ENCODE results near the gene TRIM66. TPM values are rescaled to one million over a fixed set of nuclear protein-coding genes. Genes with fewer than 3 reads are reported as not detected.

Gene TRIM66
- total and polyA plus RNA-seq, 5 donors from 2014 or later = 0.33 to 16.0 (median 0.66) TPM

- Mint-ChIP-seq H3K27me3 (no peaks in the 10 kb centered on the region), H3K27ac (no peak overlapping the region), H3K36me3 (no peaks in the 10 kb centered on the region)
These were observed 30.0 kb upstream of the TRIM66 start for GRCh38 chr11:8712506-8712905.

GRCh38 chr11:8711895-8712442 lies 29.5 kb upstream of the TRIM66 start:
- H3K4me1 ChIP-seq (ENCODE audit: control insufficient read depth, insufficient read depth, low read length, poor library complexity, severe bottlenecking) = no peaks in the 10 kb centered on the region
- H3K27me3 ChIP-seq (ENCODE audit: control insufficient read depth, insufficient read depth, low read length) = no peaks in the 10 kb centered on the region
- no peak overlapping the region for H3K27ac ChIP-seq (ENCODE audit: insufficient read depth, low read length, poor library complexity, severe bottlenecking)
- Mint-ChIP-seq H3K4me1 (no peaks in the 10 kb centered on the region), H3K27ac (peak overlapping the region in 1 of 3 donors; percentile 20), H3K27me3 (no peaks in the 10 kb centered on the region), H3K9me3 (peaks cover 0 to 1% (median 0%) of the 10 kb centered on the region in 7 donors), H3K36me3 (no peaks in the 10 kb centered on the region), H3K4me3 (no peak overlapping the region)
- H3K4me3 ChIP-seq (ENCODE audit: low read depth, low read length) = no peak overlapping the region
- H3K9me3 ChIP-seq (ENCODE audit: control insufficient read depth in 2 of 2, low read length in 2 of 2) = no peaks in the 10 kb centered on the region
- no peaks in the 10 kb centered on the region for H3K36me3 ChIP-seq (ENCODE audit: control insufficient read depth, insufficient read depth, low read length)
- ATAC-seq (ENCODE audit: low read depth in 2 of 2) (no peak), DNase-seq (no peak)

More at GRCh38 chr11:8712506-8712905, 30.0 kb upstream of the TRIM66 start:
- peaks cover 0 to 1% (median 0%) of the 10 kb centered on the region in 7 donors for H3K9me3 Mint-ChIP-seq
- no peaks in the 10 kb centered on the region for H3K4me1 Mint-ChIP-seq
- Histone ChIP-seq H3K27me3 (ENCODE audit: control insufficient read depth, insufficient read depth, low read length) (no peaks in the 10 kb centered on the region), H3K36me3 (ENCODE audit: control insufficient read depth, insufficient read depth, low read length) (no peaks in the 10 kb centered on the region), H3K9me3 (ENCODE audit: control insufficient read depth in 2 of 2, low read length in 2 of 2) (no peaks in the 10 kb centered on the region), H3K4me1 (ENCODE audit: control insufficient read depth, insufficient read depth, low read length, poor library complexity, severe bottlenecking) (no peaks in the 10 kb centered on the region), H3K27ac (ENCODE audit: insufficient read depth, low read length, poor library complexity, severe bottlenecking) (no peak overlapping the region), H3K4me3 (ENCODE audit: low read depth, low read length) (no peak overlapping the region)
- no peak for ATAC-seq (ENCODE audit: low read depth in 2 of 2)
- no peak overlapping the region for H3K4me3 Mint-ChIP-seq
- no peak for DNase-seq

GRCh38 chr11:8709777-8710176 lies 27.3 kb upstream of the TRIM66 start:
- H3K36me3 ChIP-seq (ENCODE audit: control insufficient read depth, insufficient read depth, low read length) = no peaks in the 10 kb centered on the region
- ATAC-seq (ENCODE audit: low read depth in 2 of 2) = no peak
- no peaks in the 10 kb centered on the region for H3K27me3 ChIP-seq (ENCODE audit: control insufficient read depth, insufficient read depth, low read length)
- Mint-ChIP-seq H3K27ac (peak overlapping the region in 1 of 3 donors; percentile 38), H3K4me3 (no peak overlapping the region), H3K4me1 (peaks cover 0 to 3% (median 0%) of the 10 kb centered on the region in 4 donors), H3K9me3 (peaks cover 0 to 1% (median 0%) of the 10 kb centered on the region in 7 donors), H3K27me3 (no peaks in the 10 kb centered on the region), H3K36me3 (no peaks in the 10 kb centered on the region)
- no peak overlapping the region for H3K27ac ChIP-seq (ENCODE audit: insufficient read depth, low read length, poor library complexity, severe bottlenecking)
- H3K4me1 ChIP-seq (ENCODE audit: control insufficient read depth, insufficient read depth, low read length, poor library complexity, severe bottlenecking) = no peaks in the 10 kb centered on the region
- no peaks in the 10 kb centered on the region for H3K9me3 ChIP-seq (ENCODE audit: control insufficient read depth in 2 of 2, low read length in 2 of 2)
- no peak overlapping the region for H3K4me3 ChIP-seq (ENCODE audit: low read depth, low read length)
- no peak for DNase-seq

- DNase-seq = no peak
- Histone ChIP-seq H3K4me3 (ENCODE audit: low read depth, low read length) (no peak overlapping the region), H3K36me3 (ENCODE audit: control insufficient read depth, insufficient read depth, low read length) (no peaks in the 10 kb centered on the region), H3K9me3 (ENCODE audit: control insufficient read depth in 2 of 2, low read length in 2 of 2) (no peaks in the 10 kb centered on the region), H3K27ac (ENCODE audit: insufficient read depth, low read length, poor library complexity, severe bottlenecking) (no peak overlapping the region), H3K4me1 (ENCODE audit: control insufficient read depth, insufficient read depth, low read length, poor library complexity, severe bottlenecking) (no peaks in the 10 kb centered on the region), H3K27me3 (ENCODE audit: control insufficient read depth, insufficient read depth, low read length) (no peaks in the 10 kb centered on the region)
- H3K9me3 Mint-ChIP-seq = no peaks in the 10 kb centered on the region
- H3K27me3 Mint-ChIP-seq = no peaks in the 10 kb centered on the region
- no peak overlapping the region for H3K4me3 Mint-ChIP-seq
- peaks cover 0 to 3% (median 0%) of the 10 kb centered on the region in 4 donors for H3K4me1 Mint-ChIP-seq
- peak overlapping the region in 1 of 3 donors; percentile 38 for H3K27ac Mint-ChIP-seq
- ATAC-seq (ENCODE audit: low read depth in 2 of 2) = no peak
- no peaks in the 10 kb centered on the region for H3K36me3 Mint-ChIP-seq
These were observed 26.7 kb upstream of the TRIM66 start for GRCh38 chr11:8709002-8709672.

GRCh38 chr11:8707541-8708191 lies 25.2 kb upstream of the TRIM66 start:
- H3K27me3 Mint-ChIP-seq = no peaks in the 10 kb centered on the region
- no peak overlapping the region for H3K27ac Mint-ChIP-seq
- ATAC-seq (ENCODE audit: low read depth in 2 of 2) (no peak), DNase-seq (no peak)
- H3K4me1 Mint-ChIP-seq = peaks cover 0 to 3% (median 0%) of the 10 kb centered on the region in 4 donors
- Histone ChIP-seq H3K4me3 (ENCODE audit: low read depth, low read length) (no peak overlapping the region), H3K27ac (ENCODE audit: insufficient read depth, low read length, poor library complexity, severe bottlenecking) (no peak overlapping the region), H3K27me3 (ENCODE audit: control insufficient read depth, insufficient read depth, low read length) (no peaks in the 10 kb centered on the region), H3K36me3 (ENCODE audit: control insufficient read depth, insufficient read depth, low read length) (no peaks in the 10 kb centered on the region), H3K4me1 (ENCODE audit: control insufficient read depth, insufficient read depth, low read length, poor library complexity, severe bottlenecking) (no peaks in the 10 kb centered on the region), H3K9me3 (ENCODE audit: control insufficient read depth in 2 of 2, low read length in 2 of 2) (no peaks in the 10 kb centered on the region)
- H3K4me3 Mint-ChIP-seq = no peak overlapping the region
- H3K36me3 Mint-ChIP-seq = no peaks in the 10 kb centered on the region
- H3K9me3 Mint-ChIP-seq = no peaks in the 10 kb centered on the region

GRCh38 chr11:8706673-8707432 lies 24.4 kb upstream of the TRIM66 start:
- no peak for ATAC-seq (ENCODE audit: low read depth in 2 of 2)
- Histone ChIP-seq H3K27me3 (ENCODE audit: control insufficient read depth, insufficient read depth, low read length) (no peaks in the 10 kb centered on the region), H3K4me3 (ENCODE audit: low read depth, low read length) (no peak overlapping the region), H3K4me1 (ENCODE audit: control insufficient read depth, insufficient read depth, low read length, poor library complexity, severe bottlenecking) (no peaks in the 10 kb centered on the region), H3K9me3 (ENCODE audit: control insufficient read depth in 2 of 2, low read length in 2 of 2) (no peaks in the 10 kb centered on the region), H3K36me3 (ENCODE audit: control insufficient read depth, insufficient read depth, low read length) (no peaks in the 10 kb centered on the region), H3K27ac (ENCODE audit: insufficient read depth, low read length, poor library complexity, severe bottlenecking) (no peak overlapping the region)
- Mint-ChIP-seq H3K27ac (no peak overlapping the region), H3K36me3 (peaks cover 4% of the 10 kb centered on the region), H3K9me3 (no peaks in the 10 kb centered on the region), H3K4me1 (peaks cover 0 to 3% (median 0%) of the 10 kb centered on the region in 4 donors), H3K4me3 (no peak overlapping the region), H3K27me3 (no peaks in the 10 kb centered on the region)
- DNase-seq = no peak

GRCh38 chr11:8705146-8705545 lies 22.7 kb upstream of the TRIM66 start:
- peaks cover 0 to 5% (median 1%) of the 10 kb centered on the region in 4 donors for H3K4me1 Mint-ChIP-seq
- no peak for ATAC-seq (ENCODE audit: low read depth in 2 of 2)

More at GRCh38 chr11:8705146-8705545, 22.7 kb upstream of the TRIM66 start:
- Mint-ChIP-seq H3K36me3 (peaks cover 4% of the 10 kb centered on the region), H3K9me3 (no peaks in the 10 kb centered on the region), H3K27me3 (no peaks in the 10 kb centered on the region), H3K4me3 (no peak overlapping the region), H3K27ac (no peak overlapping the region)
- DNase-seq = no peak
- H3K9me3 ChIP-seq (ENCODE audit: control insufficient read depth in 2 of 2, low read length in 2 of 2) = no peaks in the 10 kb centered on the region
- H3K36me3 ChIP-seq (ENCODE audit: control insufficient read depth, insufficient read depth, low read length) = no peaks in the 10 kb centered on the region
- H3K27me3 ChIP-seq (ENCODE audit: control insufficient read depth, insufficient read depth, low read length) = no peaks in the 10 kb centered on the region
- H3K27ac ChIP-seq (ENCODE audit: insufficient read depth, low read length, poor library complexity, severe bottlenecking) = no peak overlapping the region
- H3K4me3 ChIP-seq (ENCODE audit: low read depth, low read length) = no peak overlapping the region
- no peaks in the 10 kb centered on the region for H3K4me1 ChIP-seq (ENCODE audit: control insufficient read depth, insufficient read depth, low read length, poor library complexity, severe bottlenecking)

Measured in CD4-positive, CD25-positive, alpha-beta regulatory T cell (primary cell).